Measurements from ENCODE around the gene ATG16L2. TPM values are rescaled to one million over a fixed set of nuclear protein-coding genes. Genes with fewer than 3 reads are reported as not detected.

The ATG16L2 gene
- total RNA-seq, 6 experiments from 2014 or later: 8.6 to 23.8 (median 15.4) TPM

DNA sequence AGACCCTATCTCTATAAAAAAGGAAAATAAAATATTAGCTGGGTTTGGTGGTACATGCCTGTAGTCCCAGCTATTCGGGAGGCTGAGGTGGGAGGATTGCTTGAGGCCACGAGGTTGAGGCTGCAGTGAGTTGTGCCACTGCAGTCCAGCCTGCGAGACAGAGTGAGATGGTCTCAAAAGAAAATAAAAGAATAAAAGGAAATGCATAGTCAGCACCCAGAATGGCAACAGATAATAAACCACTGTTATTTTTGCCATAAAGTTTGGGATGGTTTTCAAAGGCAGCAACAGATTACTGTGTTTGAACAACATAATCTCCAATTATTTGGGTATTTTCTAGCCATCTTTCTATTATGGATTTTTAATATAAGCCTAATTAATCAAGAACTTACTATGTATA lies 61.9 kb downstream of the ATG16L2 start:
- intact Hi-C loops (cut with DNase I): no loop called here
- ATAC-seq (no peak), DNase-seq (no peak)
- Histone ChIP-seq H3K27me3 (no peaks in the 10 kb centered on the region), H3K36me3 (no peaks in the 10 kb centered on the region), H3K4me1 (no peaks in the 10 kb centered on the region), H3K4me3 (no peak overlapping the region), H3K9me3 (no peaks in the 10 kb centered on the region), H3K27ac (no peak overlapping the region)
- 98% methylated on average over 3 of the region's 3 CpGs for WGBS (ENCODE audit: insufficient coverage, low coverage, low lambda C conversion rate, missing lambda C conversion rate)
- TF ChIP-seq POLR2A (IDR thresholded peaks at IDR 0.05): no peak
- TF ChIP-seq, protein P1, sequence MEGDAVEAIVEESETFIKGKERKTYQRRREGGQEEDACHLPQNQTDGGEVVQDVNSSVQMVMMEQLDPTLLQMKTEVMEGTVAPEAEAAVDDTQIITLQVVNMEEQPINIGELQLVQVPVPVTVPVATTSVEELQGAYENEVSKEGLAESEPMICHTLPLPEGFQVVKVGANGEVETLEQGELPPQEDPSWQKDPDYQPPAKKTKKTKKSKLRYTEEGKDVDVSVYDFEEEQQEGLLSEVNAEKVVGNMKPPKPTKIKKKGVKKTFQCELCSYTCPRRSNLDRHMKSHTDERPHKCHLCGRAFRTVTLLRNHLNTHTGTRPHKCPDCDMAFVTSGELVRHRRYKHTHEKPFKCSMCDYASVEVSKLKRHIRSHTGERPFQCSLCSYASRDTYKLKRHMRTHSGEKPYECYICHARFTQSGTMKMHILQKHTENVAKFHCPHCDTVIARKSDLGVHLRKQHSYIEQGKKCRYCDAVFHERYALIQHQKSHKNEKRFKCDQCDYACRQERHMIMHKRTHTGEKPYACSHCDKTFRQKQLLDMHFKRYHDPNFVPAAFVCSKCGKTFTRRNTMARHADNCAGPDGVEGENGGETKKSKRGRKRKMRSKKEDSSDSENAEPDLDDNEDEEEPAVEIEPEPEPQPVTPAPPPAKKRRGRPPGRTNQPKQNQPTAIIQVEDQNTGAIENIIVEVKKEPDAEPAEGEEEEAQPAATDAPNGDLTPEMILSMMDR (IDR thresholded peaks at IDR 0.05): no peak

Small RNA genes lying within 50 kb of the gene (microRNA-seq; reads per million reads assigned to microRNA genes)
- 0 reads per million in 2 donors for gene MIR4692

Small RNA genes lying within 50 kb of the gene (small RNA-seq; reads per million reads assigned to genes)
- gene MIR4692 (0 reads per million in 2 experiments), gene RF00019 (0 reads per million in 2 experiments), gene RNU6-672P (0 reads per million in 2 experiments)

Other genes starting within 250 kb of the ATG16L2 start
- 10 to 100 TPM; 11.2 to 46.3 (median 22.8) TPM for gene PDE2A, start 140.0 kb upstream of the ATG16L2 start, total RNA-seq
- gene ARAP1, start 62.0 kb upstream of the ATG16L2 start, total RNA-seq: 10 to 100 TPM; 32.9 to 76.7 (median 41.2) TPM
- gene STARD10, start 20.4 kb upstream of the ATG16L2 start, total RNA-seq: 100 to 1,000 TPM; 282 to 525 (median 330) TPM